HG03066 (cell line): ENCODE data around the gene MESP2.

Experiments
- ATAC-seq: cut with Tn5 transposase; IDR thresholded peaks from one replicate; pipeline ENCODE4 v1.9.1; 2021; ENCODE audit warnings: low read depth; ENCODE audit not compliant: unreplicated experiment

MESP2 gene

DNA sequence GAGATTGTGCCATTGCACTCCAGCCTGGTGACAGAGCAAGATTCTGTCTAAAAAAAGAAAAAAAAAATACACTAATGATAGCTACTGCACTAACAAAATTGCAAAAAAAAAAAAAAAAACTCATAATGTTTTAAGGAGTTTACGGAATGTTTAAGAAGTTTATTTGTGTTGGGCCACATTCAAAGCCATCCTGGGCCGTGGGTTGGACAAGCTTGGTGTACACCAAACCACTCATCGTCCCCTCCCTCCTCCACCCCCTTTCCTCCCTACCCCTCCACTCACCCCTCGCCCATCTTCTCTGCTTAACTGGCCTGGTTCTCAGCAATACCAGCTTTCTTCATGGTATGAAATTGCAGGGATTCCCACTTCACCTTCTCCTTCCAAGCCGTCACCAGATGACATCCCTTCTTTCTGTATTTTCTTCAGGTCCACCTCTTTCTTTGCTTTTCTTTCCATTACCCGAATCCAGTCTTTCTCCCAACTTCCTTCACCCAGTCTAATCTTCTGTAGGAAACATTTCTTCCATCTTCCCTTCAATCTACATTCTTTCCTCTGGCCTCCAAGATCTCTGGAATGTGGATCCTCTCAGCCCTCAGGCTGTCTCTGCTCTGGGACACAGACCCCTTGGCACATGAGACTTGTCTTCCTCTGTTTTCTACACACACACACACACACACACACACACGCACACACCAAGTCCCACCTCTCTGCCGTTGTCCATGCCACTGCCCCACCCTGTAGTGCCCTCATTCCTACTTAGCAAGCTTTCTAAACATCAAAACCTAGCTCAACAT is 21.6 kb upstream of the MESP2 start:
- ATAC-seq, result no peak

DNA sequence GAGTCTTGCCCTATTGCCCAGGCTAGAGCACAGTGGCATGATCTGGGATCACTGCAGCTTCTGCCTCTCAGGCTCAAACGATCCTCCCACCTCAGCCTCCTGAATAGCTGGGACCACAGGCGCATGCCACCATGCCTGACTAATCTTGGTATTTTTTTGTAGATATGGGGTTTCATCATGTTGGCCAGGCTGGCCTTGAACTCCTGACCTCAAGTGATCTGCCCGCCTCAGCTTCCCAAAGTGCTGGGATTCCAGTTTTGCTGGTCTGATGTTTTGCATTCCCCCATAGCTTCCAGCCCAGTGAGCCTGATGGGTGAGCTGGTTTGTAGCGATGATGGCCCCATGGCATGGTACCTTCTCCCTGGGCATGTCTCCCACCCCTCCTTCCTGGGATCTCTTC is 20.4 kb upstream of the MESP2 start:
- ATAC-seq, result no peak

- no peak for ATAC-seq
Measured at GRCh38 chr15:89756897-89757296, 19.2 kb upstream of the MESP2 start.

DNA sequence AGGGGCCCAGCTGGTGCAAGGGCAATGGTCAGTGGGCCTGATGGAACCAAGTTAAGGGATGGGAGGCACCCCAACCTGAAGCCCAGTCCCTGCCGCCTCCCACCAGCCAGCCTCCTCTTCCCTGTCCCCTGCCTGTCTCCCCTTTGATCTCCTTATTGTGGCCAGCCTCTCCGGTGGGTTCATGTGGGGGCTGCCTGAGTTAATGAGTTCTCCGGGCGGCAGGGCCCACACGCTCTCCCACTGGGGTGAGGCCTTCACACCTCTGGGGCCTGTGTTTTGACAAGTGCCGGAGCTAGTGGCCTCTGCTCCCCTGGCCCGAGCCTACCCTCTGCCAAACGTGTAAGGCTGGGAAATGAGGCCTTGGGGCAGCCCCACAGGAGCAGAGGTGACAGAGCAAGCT is 17.8 kb upstream of the MESP2 start:
- no peak for ATAC-seq

DNA sequence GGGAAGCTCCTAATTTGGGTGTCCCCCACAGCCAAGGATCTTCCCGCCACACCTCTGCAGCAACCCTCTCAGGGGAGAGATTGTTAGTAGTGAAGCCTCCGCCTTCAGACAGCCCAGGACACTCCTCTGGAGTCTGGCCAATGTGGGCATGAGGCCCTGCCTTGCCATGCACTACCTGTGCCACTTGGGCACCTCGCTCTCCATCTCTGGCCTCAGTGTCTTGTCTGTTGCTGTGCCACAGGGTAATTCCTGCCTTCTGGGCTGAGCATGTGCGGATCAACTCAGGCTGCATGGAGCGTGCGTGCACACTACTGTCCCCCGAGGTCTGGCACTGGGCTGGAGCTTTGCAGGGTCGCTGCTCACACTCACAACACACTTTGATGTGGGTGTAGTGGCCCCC is 17.2 kb upstream of the MESP2 start:
- no peak for ATAC-seq

GRCh38 chr15:89759835-89760234 is 16.3 kb upstream of the MESP2 start:
- ATAC-seq, result no peak

GRCh38 chr15:89760303-89761008 is 15.7 kb upstream of the MESP2 start:
- peak; percentile 54 for ATAC-seq

GRCh38 chr15:89761009-89761831 is 14.9 kb upstream of the MESP2 start:
- peak; percentile 40 for ATAC-seq

DNA sequence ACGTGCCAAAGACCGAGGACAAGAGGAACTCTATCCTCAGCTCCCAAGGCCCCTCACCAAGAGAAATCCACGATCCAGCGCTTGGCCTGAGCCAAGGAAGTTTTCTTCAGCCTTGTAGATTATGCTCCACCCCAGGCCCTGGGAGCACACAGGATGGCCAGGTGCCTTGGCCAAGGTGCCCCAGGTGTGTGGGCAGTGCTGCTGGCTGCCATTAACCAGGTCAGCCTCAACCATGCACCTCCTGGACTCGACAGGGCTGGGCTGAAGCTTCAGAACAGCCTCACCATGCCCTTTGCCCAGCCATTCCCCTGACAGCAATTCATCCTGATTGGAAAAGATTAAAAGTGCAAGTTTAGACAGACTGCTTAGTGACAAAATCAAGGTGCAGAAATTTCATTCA is 14.2 kb upstream of the MESP2 start:
- ATAC-seq, result no peak

DNA sequence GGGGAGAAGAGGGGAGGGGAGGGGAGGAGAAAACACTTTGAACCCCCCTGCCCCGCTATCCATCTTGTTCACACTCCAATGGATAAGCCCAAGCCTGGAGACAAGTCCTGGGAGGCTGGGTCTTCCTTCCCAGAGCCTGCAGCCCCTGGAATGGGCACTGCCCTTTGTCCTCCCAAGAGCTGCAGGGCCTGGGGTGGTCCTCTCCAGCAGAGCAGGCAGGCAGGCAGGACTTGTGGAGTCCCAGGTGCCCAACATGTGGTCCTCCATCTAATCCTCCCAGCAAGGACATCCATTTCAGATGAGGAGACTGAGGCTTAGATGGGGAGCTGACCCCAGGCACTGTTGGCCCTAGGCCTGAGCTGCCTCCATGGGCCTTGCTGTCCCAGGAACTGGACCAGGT is 10.4 kb upstream of the MESP2 start:
- ATAC-seq, result no peak

- no peak for ATAC-seq
Measured at GRCh38 chr15:89766357-89767311, 9.5 kb upstream of the MESP2 start.

DNA sequence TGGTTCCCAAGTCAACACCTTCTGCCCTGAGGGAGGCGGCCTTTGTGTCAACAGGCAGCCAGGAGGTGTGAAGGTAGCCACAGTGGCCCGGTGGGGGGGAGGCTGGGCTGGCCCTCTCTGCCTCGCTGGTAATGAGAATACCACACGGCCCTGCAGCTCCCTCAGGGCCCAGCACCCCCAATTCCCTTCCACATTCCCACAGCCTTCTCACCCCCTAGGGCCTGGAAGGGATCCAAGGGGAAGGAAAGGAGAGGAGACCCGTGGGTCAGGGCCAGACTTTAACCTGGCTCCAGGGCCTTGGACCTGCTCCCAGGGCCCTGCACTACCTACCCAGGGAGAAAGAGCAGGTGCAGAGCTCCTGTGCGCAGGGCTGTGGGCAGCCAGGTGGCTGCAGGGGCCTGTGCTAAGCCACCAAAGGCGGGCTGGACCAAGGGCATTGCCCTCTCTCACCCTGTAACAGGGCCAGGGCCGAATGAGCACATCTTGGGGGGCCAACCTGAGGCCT is 8.7 kb upstream of the MESP2 start:
- ATAC-seq, result no peak

DNA sequence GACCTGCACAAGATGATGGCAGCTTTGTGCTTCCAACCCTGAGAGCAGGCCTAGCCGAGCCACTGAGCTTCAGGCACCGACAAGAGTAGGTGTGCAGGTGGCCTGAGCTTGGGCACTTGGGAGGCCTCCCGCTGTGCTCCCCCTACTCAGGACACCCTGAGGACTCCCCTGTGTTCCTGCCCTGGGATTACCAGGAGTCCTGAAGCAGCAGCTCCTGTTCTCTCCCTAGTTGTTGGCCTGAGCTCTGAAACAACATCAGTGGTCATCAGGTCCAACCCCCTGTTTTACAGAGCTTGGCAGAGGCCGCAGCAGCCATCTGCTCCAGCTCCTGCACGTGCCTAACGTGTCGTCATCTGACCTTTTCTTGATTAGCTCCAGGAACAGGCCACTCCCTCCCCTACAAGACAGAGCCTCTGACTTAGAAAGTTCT is 8.0 kb upstream of the MESP2 start:
- no peak for ATAC-seq

DNA sequence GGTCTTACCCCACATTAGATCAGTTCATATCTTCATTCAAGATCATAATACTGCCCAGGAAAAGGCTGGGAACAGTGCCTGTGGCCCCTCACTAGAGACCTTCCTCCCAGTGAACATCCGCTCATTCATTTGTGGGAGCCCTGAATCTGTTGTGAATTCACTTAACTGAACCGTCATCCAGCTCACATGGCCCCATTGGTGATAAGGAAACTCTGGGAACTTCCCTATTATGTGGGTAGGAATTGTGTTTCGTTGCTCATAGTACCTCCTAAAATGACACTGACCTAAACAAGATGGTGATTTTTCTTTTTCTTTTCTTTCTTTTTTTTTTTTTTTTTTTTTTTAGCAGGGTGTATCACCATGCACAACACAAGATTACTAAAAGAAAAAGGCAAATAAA is 6.8 kb upstream of the MESP2 start:
- no peak for ATAC-seq

DNA sequence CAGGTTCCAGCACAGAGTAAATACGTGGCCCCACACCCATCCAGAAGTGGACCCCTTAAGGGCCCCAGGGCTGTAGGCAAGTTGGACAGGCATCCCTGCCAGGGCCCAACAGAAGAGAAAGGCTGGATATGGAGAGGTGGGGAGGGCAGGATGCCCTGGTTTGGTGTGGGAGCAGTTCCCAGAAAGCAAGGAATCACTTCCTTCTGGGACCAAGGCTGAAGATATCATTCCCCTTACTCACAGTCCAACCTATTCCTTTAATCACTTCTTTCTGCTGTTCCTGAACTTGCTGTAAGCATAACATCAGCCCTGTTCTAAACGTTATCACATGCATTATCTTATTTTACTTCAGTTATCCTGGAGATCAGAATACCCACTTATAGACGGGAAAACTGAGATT is 6.1 kb upstream of the MESP2 start:
- no peak for ATAC-seq

GRCh38 chr15:89772932-89773583 is 3.1 kb upstream of the MESP2 start:
- no peak for ATAC-seq

GRCh38 chr15:89774492-89774891 is 1.6 kb upstream of the MESP2 start:
- ATAC-seq, result no peak

DNA sequence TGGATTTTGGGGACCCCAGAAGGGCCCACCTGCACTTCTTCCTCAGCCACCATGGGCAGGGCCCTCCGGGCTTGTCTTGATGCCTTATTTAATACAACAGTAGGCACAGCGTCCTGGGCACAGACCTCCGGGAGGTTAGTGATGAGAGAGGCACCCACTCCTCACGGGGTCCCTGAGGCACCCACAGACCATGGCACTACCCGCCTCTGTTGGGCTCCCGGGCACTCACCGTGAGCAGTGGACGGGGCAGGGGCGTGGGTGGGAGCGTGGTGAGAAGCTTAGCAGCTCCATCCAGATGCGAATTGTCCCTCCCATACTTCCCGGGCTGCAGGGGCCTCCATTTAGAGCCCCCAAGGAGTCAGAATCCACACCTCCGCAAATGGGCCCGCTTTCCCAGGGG is 317 bp upstream of the MESP2 start:
- no peak for ATAC-seq

DNA sequence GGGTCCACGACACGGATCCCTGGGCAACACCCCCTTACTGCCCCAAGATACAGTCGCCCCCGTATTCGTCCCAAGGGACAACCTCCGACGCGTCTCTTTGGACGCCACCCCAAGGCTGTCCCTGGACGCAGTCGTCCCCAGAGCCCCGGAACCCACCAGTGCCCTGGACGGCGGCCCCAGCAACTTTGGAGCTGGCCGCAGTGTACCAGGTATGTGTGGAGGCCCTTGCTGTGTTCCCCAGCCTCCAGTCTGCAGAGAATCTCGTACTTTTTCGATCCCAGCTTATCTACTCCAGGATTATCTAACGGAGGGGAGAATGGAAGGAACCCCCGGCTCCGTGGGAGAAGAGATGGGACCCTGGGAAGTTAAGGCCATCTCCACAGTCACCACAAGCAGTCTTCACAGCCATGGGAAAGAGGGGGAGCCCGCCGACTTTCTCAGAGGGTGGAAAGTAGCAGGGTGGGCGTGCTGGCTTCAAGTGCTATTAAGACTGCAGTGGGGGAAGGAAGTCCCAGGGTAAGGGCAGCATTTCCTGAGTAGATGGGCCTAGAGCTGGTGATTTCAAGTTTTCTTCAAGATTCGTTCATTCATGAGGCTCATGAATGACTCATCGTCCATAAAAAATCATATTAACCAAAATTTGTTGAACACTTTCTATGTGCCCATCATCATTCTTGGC is 1.1 kb downstream of the MESP2 start:
- ATAC-seq, result no peak
